Measurements from ENCODE around the gene POLR3H.
A peak's percentile ranks its signal among the peaks of the same experiment; 100 is the strongest.

The POLR3H gene

DNA sequence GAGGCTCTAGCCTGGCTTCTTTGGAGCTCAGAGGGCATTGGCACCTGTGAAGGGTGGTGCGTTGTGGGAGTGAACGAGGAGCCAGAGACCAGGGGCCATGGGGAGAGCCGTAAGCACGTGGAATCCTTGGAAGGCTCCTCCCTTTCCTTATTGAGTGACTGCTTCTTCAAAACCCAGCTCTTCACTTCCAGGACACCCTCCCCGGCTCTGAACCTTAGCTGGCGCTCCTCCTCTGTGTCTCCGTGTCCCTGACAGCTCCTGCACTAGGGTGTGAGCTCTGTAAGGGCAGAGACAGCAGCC lies 26.3 kb downstream of the POLR3H start:
- TF ChIP-seq, protein P1, sequence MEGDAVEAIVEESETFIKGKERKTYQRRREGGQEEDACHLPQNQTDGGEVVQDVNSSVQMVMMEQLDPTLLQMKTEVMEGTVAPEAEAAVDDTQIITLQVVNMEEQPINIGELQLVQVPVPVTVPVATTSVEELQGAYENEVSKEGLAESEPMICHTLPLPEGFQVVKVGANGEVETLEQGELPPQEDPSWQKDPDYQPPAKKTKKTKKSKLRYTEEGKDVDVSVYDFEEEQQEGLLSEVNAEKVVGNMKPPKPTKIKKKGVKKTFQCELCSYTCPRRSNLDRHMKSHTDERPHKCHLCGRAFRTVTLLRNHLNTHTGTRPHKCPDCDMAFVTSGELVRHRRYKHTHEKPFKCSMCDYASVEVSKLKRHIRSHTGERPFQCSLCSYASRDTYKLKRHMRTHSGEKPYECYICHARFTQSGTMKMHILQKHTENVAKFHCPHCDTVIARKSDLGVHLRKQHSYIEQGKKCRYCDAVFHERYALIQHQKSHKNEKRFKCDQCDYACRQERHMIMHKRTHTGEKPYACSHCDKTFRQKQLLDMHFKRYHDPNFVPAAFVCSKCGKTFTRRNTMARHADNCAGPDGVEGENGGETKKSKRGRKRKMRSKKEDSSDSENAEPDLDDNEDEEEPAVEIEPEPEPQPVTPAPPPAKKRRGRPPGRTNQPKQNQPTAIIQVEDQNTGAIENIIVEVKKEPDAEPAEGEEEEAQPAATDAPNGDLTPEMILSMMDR (IDR thresholded peaks at IDR 0.05; ENCODE audit: insufficient read depth, low read depth, low read length, missing control alignments), result no peak
- no peak overlapping the region for H3K4me3 ChIP-seq (ENCODE audit: low read depth, low read length)
- no peak for DNase-seq (ENCODE audit: low read depth)

DNA sequence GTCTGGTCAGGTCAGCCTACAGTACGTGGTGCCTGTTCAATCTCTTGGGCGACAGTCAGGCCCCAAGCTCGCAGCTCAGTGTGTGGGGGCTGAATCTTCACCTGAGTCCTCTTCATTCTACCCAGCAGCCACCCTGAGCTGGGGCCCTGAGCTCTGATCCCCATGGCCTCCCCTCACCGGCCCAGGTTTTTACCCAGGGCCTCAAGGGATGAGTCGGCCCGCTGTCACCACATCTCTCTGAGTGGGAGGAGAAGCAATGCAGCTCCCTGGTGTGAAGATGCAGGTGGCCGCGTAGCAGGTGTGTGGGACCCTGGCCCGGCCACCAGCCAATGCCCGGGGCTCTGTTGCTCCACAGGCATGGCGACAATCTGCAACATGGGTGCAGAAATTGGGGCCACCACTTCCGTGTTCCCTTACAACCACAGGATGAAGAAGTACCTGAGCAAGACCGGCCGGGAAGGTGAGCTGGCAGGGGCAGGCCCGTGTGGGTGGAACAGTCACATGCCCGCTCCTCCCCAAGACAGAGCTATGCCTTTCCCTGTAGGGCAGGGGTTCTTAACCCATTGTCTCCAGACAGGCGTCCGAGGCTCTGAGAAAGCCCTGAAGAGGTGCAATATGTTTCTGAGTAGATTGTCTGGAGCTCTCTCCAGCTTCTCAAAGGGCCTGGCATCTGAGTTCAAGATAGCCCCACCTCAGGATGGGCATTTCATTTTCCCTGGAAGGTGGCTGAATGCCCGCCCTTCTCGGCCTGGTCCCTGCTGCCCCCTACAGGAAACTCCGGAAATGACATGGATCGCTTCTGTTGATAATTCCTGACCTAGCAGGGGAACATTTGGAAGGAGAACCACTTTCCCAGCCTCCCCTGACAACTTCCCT lies 26.9 kb downstream of the POLR3H start:
- H3K4me3 ChIP-seq (ENCODE audit: low read depth, low read length), result no peak overlapping the region
- peak; percentile 37 for DNase-seq (ENCODE audit: low read depth)
- TF ChIP-seq, protein P1 (IDR thresholded peaks at IDR 0.05; ENCODE audit: insufficient read depth, low read depth, low read length, missing control alignments), result peak; percentile 79

DNA sequence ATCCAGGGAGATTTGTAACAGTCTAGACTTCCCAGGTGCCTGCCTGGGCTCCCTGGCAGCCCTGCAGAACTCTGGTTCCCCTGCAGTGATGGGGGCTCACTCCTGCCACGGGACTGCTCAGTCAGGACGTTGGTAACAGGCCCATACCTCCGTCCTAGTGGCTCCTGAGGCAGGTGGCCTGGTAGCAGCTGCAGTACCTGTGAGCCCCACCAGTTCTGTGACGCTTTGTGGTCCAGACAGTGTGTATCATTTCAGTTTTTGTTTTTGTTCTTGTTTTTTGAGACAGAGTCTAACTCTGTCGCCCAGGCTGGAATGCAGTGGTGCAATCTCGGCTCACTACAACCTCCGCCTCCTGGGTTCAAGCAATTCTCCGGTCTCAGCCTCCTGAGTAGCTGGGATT lies 27.8 kb downstream of the POLR3H start:
- no peak overlapping the region for H3K4me3 ChIP-seq (ENCODE audit: low read depth, low read length)
- TF ChIP-seq, protein P1 (IDR thresholded peaks at IDR 0.05; ENCODE audit: insufficient read depth, low read depth, low read length, missing control alignments), result no peak
- DNase-seq (ENCODE audit: low read depth), result no peak

DNA sequence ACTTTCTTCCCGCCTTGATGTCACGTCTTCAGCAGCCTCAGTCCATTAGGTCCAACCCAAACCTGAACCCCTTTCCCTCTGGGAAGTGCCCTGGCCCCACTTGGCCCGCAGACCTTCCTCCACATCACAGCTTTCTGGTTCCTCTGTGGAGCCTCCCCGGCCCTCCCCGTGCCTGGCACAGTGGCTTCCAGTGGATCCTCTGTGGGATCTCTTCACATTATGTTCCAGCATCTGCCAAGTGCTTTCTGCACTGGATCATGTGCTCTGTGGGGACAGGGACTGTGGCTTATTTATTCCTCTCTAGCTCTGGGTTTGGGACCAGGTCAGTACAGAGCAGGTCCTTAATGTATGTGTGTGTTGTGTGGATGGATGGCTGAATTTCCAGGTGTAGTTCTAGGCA lies 30.9 kb downstream of the POLR3H start:
- no peak overlapping the region for H3K4me3 ChIP-seq (ENCODE audit: low read depth, low read length)
- TF ChIP-seq, protein P1 (IDR thresholded peaks at IDR 0.05; ENCODE audit: insufficient read depth, low read depth, low read length, missing control alignments), result no peak
- DNase-seq (ENCODE audit: low read depth), result no peak

DNA sequence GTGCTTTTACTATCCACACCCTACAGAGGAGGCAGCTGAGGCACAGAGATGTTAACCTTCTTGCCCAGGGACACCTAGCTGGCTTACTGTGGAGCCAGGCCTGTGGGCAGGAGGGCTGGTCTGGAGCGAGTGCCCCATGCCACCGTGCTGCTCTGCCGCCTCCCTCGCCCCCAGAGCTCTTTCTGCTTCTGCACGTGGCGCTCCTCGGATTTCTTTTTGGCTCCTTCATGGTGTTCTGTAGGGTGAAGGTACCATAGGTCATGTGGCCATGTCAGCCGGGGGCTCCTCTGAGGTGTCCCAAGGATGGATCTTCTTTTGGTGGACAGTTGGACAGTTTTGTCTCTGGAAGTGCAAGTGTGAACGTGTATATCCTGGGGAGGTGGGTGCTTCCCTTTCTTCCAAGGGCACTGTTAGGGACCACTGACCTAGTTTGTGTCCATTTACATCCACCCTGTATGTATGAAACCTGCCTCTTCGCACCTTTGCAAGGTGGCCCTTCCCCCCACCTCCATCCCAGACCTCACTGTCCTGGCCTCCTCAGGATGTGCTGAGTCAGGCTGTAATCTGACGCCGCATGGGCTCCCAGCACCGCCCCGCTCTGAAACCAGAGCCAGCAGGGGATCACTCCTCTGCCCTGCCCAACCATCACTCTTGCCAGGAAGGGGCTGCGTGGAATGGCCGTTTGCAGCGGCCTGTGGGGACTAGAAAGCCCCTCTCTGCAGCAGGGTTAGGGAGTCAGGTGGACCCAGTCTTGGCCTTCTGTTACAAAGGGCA lies 31.7 kb downstream of the POLR3H start:
- no peak for DNase-seq (ENCODE audit: low read depth)
- H3K4me3 ChIP-seq (ENCODE audit: low read depth, low read length), result no peak overlapping the region
- TF ChIP-seq, protein P1 (IDR thresholded peaks at IDR 0.05; ENCODE audit: insufficient read depth, low read depth, low read length, missing control alignments), result no peak

DNA sequence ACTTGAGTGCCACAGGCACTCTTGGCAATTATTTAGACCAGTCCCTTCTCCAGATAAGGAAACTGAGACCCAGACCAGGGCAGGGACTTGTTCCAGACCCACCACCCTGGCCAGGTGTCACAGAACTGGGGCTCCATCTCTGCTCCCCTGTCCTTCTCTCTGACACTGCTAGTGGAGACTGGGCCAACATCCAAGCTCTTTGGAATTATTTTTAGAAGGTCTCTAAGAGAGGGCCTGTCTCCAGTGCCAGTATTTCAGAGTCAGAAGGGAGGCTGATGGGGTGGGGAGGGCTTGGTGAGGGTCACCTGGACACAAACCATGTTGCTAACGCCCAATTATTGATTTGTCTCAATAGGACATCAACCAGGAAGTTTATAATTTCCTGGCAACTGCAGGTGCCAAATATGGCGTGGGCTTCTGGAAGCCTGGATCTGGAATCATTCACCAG lies 32.7 kb downstream of the POLR3H start:
- no peak overlapping the region for H3K4me3 ChIP-seq (ENCODE audit: low read depth, low read length)
- DNase-seq (ENCODE audit: low read depth), result no peak
- TF ChIP-seq, protein P1 (IDR thresholded peaks at IDR 0.05; ENCODE audit: insufficient read depth, low read depth, low read length, missing control alignments), result no peak

Data from GM12865 (cell line).